SK-N-SH (cell line): ENCODE data around the gene MTHFD1L. TPM values are rescaled to one million over a fixed set of nuclear protein-coding genes. Genes with fewer than 3 reads are reported as not detected.

Source experiments
- CTCF ChIA-PET: fragments of 300-600, 350-600 bp; formaldehyde crosslinking; extraction: SDS; loops from one replicate; lab custom pipeline; 2021; lab: Yijun Ruan, JAX
- POLR2A ChIA-PET: fragments of 350-600 bp; sonication (Branson Sonifier 250); formaldehyde crosslinking; extraction: SDS; loops from one replicate; lab custom pipeline; 2020; ENCODE audit warnings: antibody characterized with exemption, inconsistent platforms; lab: Yijun Ruan, JAX
- DNase-seq: peaks from one replicate; pipeline ENCODE4 v3.0.0; 2012
- H2AFZ ChIP-seq: fragments of 200-600 bp; sonication (generic); 2 replicates; pipeline ENCODE4 v1.8.1; 2016; ENCODE audit warnings: antibody characterized with exemption, mild to moderate bottlenecking, low read depth
- H3F3A ChIP-seq: fragments of 200-600 bp; sonication (generic); replicated peaks from 2 replicates; pipeline ENCODE3; 2016; ENCODE audit warnings: antibody characterized with exemption, mild to moderate bottlenecking; ENCODE audit not compliant: insufficient read depth
- H3K27ac ChIP-seq, 2 experiments: fragments of 200-500 bp in 1 of 2; fragments of 200-600 bp in 1 of 2; sonication (Bioruptor generic) in 1 of 2; sonication (generic), shearing (Covaris generic) in 1 of 2; 2 replicates each; pipeline versions ENCODE4 v1.5.1 to v1.6.1; 2014 to 2016; ENCODE audit warnings: low read depth in 2 of 2, inconsistent platforms in 1 of 2, low read length in 1 of 2, mild to moderate bottlenecking in 1 of 2, mixed read lengths in 1 of 2
- H3K27me3 ChIP-seq: fragments of 200-600 bp; sonication (generic), shearing (Covaris generic); 2 replicates; pipeline ENCODE4 v1.6.1; 2016; ENCODE audit warnings: mixed run types; ENCODE audit not compliant: insufficient read depth
- H3K36me3 ChIP-seq, 2 experiments: fragments of 200-500 bp in 1 of 2; fragments of 200-600 bp in 1 of 2; sonication (Bioruptor generic) in 1 of 2; sonication (generic) in 1 of 2; replicated peaks in 1 of 2; 2 replicates each; pipeline versions ENCODE3 to v1.5.1; 2014 to 2016; ENCODE audit warnings: low read length in 1 of 2, mild to moderate bottlenecking in 1 of 2; ENCODE audit not compliant: insufficient read depth in 2 of 2, control insufficient read depth in 1 of 2
- H3K4me1 ChIP-seq, 2 experiments: fragments of 200-500 bp in 1 of 2; fragments of 200-600 bp in 1 of 2; sonication (Bioruptor generic) in 1 of 2; sonication (generic), shearing (Covaris generic) in 1 of 2; 2 replicates each; pipeline versions ENCODE4 v1.5.1 to v1.6.1; 2014 to 2016; ENCODE audit warnings: low read depth in 1 of 2, low read length in 1 of 2, mixed run types in 1 of 2; ENCODE audit not compliant: insufficient read depth in 2 of 2, control insufficient read depth in 1 of 2
- H3K4me2 ChIP-seq: fragments of 200-600 bp; sonication (generic), shearing (Covaris generic); 2 replicates; pipeline ENCODE4 v1.6.1; 2017; ENCODE audit warnings: mixed run types
- H3K4me3 ChIP-seq, 2 experiments: fragments of 200-500 bp in 1 of 2; fragments of 200-600 bp in 1 of 2; sonication (Bioruptor generic) in 1 of 2; sonication (generic), shearing (Covaris generic) in 1 of 2; 2 replicates each; pipeline versions ENCODE4 v1.5.1 to v1.8.1; 2014 to 2016; ENCODE audit warnings: low read depth in 2 of 2, inconsistent platforms in 1 of 2, low read length in 1 of 2, mild to moderate bottlenecking in 1 of 2, mixed read lengths in 1 of 2, moderate library complexity in 1 of 2
- H3K79me2 ChIP-seq: fragments of 200-600 bp; sonication (generic); 2 replicates; pipeline ENCODE4 v1.8.1; 2017; ENCODE audit warnings: mild to moderate bottlenecking; ENCODE audit not compliant: insufficient read depth
- H3K9ac ChIP-seq: fragments of 200-600 bp; sonication (generic); 2 replicates; pipeline ENCODE4 v1.6.1; 2017; ENCODE audit warnings: mixed run types
- H3K9me2 ChIP-seq: fragments of 200-600 bp; sonication (generic); 2 replicates; pipeline ENCODE4 v1.6.1; 2017; ENCODE audit warnings: mixed run types
- H3K9me3 ChIP-seq: fragments of 200-600 bp; sonication (generic); 2 replicates; pipeline ENCODE4 v1.6.1; 2017; ENCODE audit warnings: mixed run types, mild to moderate bottlenecking, moderate library complexity
- H4K20me1 ChIP-seq: fragments of 200-600 bp; sonication (generic); 2 replicates; pipeline ENCODE4 v1.6.1; 2017; ENCODE audit warnings: mild to moderate bottlenecking, mixed run types; ENCODE audit not compliant: insufficient read depth
- EZH2phosphoT487 ChIP-seq: fragments of 200-600 bp; sonication (generic); IDR thresholded peaks from 2 replicates; pipeline ENCODE4 v1.6.1; 2017; ENCODE audit warnings: low read depth, mixed run types, mild to moderate bottlenecking, antibody characterized with exemption, moderate library complexity, borderline replicate concordance
- FOSL2 ChIP-seq: IDR thresholded peaks from 2 replicates; pipeline ENCODE4 v1.4.0; 2012; ENCODE audit warnings: low read depth, mild to moderate bottlenecking, moderate library complexity, borderline replicate concordance
- FOXM1 ChIP-seq: IDR thresholded peaks from 2 replicates; pipeline ENCODE4 v1.4.0; 2012; ENCODE audit warnings: low read depth, mild to moderate bottlenecking
- GABPA ChIP-seq: IDR thresholded peaks from 2 replicates; pipeline ENCODE4 v1.4.0; 2012; ENCODE audit warnings: low read depth, mild to moderate bottlenecking
- MXI1 ChIP-seq: IDR thresholded peaks from 2 replicates; pipeline ENCODE4 v1.6.1; 2012; ENCODE audit warnings: mild to moderate bottlenecking, low read depth, low read length, improper control_type of control experiment
- NFIC ChIP-seq: IDR thresholded peaks from 2 replicates; pipeline ENCODE4 v1.4.0; 2012; ENCODE audit warnings: borderline replicate concordance
- POLR2AphosphoS5 ChIP-seq: IDR thresholded peaks from 2 replicates; pipeline ENCODE4 v1.6.1; 2012; ENCODE audit warnings: low read depth, low read length
- RCOR1 ChIP-seq: fragments of 150-350 bp; IDR thresholded peaks from 2 replicates; pipeline ENCODE4 v1.6.1; 2017; ENCODE audit warnings: antibody characterized with exemption, low read length
- SIN3A ChIP-seq: IDR thresholded peaks from 2 replicates; pipeline ENCODE4 v1.6.1; 2012; ENCODE audit warnings: low read depth, mild to moderate bottlenecking, low read length, moderate library complexity, borderline replicate concordance
- TAF1 ChIP-seq: IDR thresholded peaks from 2 replicates; pipeline ENCODE4 v1.6.1; 2012; ENCODE audit warnings: low read depth, mild to moderate bottlenecking, low read length, moderate library complexity, borderline replicate concordance
- TCF12 ChIP-seq: IDR thresholded peaks from 2 replicates; pipeline ENCODE4 v1.4.0; 2012
- TEAD4 ChIP-seq: IDR thresholded peaks from 2 replicates; pipeline ENCODE4 v1.4.0; 2012; ENCODE audit warnings: mild to moderate bottlenecking, borderline replicate concordance; ENCODE audit not compliant: insufficient read depth
- USF1 ChIP-seq: IDR thresholded peaks from 2 replicates; pipeline ENCODE4 v1.4.0; 2012; ENCODE audit warnings: low read depth, borderline replicate concordance
- YY1 ChIP-seq: IDR thresholded peaks from 2 replicates; pipeline ENCODE4 v1.4.0; 2012; ENCODE audit warnings: low read depth, mild to moderate bottlenecking
- WGBS: methylation state at CpG from one replicate; pipeline ENCODE4 v1.1.6; 2017; ENCODE audit warnings: low lambda C conversion rate; 5-methylcytosine and 5-hydroxymethylcytosine counted together
- polyA plus RNA-seq, 3 experiments: library from polyadenylated mRNA; depleted of rRNA; stranded (reverse); fragments of >200 nt; gene quantifications; 2 replicates each; pipeline ENCODE4 v1.2.3, GENCODE V29; 2012
- TF ChIP-seq, protein P1 (sequence below): fragments of 200-600 bp; sonication (generic); IDR thresholded peaks from 2 replicates; pipeline ENCODE4 v1.6.1; 2017; ENCODE audit warnings: antibody characterized with exemption, mild to moderate bottlenecking, moderate library complexity
- TF ChIP-seq, protein P2 (sequence below): IDR thresholded peaks from 2 replicates; pipeline ENCODE4 v1.6.1; 2012; ENCODE audit warnings: mild to moderate bottlenecking, low read depth, low read length, moderate library complexity
- TF ChIP-seq, protein P3 (sequence below): IDR thresholded peaks from 2 replicates; pipeline ENCODE4 v1.4.0; 2012; ENCODE audit warnings: low read depth, borderline replicate concordance
- TF ChIP-seq, protein P4 (sequence below): IDR thresholded peaks from 2 replicates; pipeline ENCODE4; 2012

Gene MTHFD1L
- polyA plus RNA-seq, 1 of the 3 experiments (the other 2 are of a cell fraction) = 37.0 TPM

DNA sequence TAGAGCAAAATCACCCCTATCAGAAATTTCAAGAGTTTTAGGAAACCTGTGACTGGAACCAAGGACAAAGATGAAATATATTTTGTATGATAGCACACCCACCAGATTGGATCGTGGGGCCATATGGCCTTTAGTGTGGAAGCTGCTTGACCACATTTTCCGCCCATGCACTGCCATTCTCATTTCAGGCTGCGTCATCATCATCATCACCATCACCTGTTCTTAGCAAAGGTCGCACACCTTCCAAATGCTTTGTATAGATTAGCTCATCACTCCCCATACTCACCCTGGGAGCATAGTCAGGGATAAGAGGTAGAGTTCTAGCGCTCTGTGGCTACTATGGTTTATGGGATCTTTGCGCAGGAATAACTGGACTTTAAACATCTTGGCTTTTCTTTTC is 185.7 kb downstream of the MTHFD1L start (continued):
- TF ChIP-seq, protein P1, sequence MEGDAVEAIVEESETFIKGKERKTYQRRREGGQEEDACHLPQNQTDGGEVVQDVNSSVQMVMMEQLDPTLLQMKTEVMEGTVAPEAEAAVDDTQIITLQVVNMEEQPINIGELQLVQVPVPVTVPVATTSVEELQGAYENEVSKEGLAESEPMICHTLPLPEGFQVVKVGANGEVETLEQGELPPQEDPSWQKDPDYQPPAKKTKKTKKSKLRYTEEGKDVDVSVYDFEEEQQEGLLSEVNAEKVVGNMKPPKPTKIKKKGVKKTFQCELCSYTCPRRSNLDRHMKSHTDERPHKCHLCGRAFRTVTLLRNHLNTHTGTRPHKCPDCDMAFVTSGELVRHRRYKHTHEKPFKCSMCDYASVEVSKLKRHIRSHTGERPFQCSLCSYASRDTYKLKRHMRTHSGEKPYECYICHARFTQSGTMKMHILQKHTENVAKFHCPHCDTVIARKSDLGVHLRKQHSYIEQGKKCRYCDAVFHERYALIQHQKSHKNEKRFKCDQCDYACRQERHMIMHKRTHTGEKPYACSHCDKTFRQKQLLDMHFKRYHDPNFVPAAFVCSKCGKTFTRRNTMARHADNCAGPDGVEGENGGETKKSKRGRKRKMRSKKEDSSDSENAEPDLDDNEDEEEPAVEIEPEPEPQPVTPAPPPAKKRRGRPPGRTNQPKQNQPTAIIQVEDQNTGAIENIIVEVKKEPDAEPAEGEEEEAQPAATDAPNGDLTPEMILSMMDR = no peak
- TF ChIP-seq TEAD4 (no peak), POLR2AphosphoS5 (no peak), MXI1 (no peak), SIN3A (no peak)
- TF ChIP-seq, protein P2, sequence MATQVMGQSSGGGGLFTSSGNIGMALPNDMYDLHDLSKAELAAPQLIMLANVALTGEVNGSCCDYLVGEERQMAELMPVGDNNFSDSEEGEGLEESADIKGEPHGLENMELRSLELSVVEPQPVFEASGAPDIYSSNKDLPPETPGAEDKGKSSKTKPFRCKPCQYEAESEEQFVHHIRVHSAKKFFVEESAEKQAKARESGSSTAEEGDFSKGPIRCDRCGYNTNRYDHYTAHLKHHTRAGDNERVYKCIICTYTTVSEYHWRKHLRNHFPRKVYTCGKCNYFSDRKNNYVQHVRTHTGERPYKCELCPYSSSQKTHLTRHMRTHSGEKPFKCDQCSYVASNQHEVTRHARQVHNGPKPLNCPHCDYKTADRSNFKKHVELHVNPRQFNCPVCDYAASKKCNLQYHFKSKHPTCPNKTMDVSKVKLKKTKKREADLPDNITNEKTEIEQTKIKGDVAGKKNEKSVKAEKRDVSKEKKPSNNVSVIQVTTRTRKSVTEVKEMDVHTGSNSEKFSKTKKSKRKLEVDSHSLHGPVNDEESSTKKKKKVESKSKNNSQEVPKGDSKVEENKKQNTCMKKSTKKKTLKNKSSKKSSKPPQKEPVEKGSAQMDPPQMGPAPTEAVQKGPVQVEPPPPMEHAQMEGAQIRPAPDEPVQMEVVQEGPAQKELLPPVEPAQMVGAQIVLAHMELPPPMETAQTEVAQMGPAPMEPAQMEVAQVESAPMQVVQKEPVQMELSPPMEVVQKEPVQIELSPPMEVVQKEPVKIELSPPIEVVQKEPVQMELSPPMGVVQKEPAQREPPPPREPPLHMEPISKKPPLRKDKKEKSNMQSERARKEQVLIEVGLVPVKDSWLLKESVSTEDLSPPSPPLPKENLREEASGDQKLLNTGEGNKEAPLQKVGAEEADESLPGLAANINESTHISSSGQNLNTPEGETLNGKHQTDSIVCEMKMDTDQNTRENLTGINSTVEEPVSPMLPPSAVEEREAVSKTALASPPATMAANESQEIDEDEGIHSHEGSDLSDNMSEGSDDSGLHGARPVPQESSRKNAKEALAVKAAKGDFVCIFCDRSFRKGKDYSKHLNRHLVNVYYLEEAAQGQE = no peak

- Histone ChIP-seq H2AFZ (no peak overlapping the region), H3K4me1 (peaks cover 0 to 19% of the 10 kb centered on the region in 2 experiments; a peak in 2 of 4 replicates), H3K4me2 (no peak overlapping the region), H3K27me3 (no peaks in the 10 kb centered on the region), H3K4me3 (no peak overlapping the region), H3K36me3 (peaks cover 9 to 18% of the 10 kb centered on the region in 2 experiments), H4K20me1 (no peaks in the 10 kb centered on the region), H3K27ac (no peak overlapping the region; a peak in 1 of 4 replicates), H3K79me2 (peaks cover 3% of the 10 kb centered on the region; the same call in 1 of the 2 replicates), H3K9me2 (no peaks in the 10 kb centered on the region), H3K9ac (no peak overlapping the region), H3K9me3 (no peaks in the 10 kb centered on the region), H3F3A (peaks cover 7% of the 10 kb centered on the region)
- ChIA-PET POLR2A (no interaction called here), CTCF (interaction anchor here (2.2 to 2.4 kb wide), 2 partner anchors 38 to 272 kb away, joined by 7 to 12 read pairs; no protein-coding TSS in a partner anchor)
- TF ChIP-seq TCF12 (no peak), NFIC (no peak), FOSL2 (no peak), FOXM1 (no peak), USF1 (no peak), EZH2phosphoT487 (no peak), GABPA (no peak), POLR2AphosphoS5 (no peak), RCOR1 (no peak), YY1 (no peak), TAF1 (no peak), MXI1 (no peak)
- TF ChIP-seq, protein P1 = no peak
- TF ChIP-seq, protein P3, sequence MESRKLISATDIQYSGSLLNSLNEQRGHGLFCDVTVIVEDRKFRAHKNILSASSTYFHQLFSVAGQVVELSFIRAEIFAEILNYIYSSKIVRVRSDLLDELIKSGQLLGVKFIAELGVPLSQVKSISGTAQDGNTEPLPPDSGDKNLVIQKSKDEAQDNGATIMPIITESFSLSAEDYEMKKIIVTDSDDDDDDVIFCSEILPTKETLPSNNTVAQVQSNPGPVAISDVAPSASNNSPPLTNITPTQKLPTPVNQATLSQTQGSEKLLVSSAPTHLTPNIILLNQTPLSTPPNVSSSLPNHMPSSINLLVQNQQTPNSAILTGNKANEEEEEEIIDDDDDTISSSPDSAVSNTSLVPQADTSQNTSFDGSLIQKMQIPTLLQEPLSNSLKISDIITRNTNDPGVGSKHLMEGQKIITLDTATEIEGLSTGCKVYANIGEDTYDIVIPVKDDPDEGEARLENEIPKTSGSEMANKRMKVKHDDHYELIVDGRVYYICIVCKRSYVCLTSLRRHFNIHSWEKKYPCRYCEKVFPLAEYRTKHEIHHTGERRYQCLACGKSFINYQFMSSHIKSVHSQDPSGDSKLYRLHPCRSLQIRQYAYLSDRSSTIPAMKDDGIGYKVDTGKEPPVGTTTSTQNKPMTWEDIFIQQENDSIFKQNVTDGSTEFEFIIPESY = no peak
- TF ChIP-seq, protein P4, sequence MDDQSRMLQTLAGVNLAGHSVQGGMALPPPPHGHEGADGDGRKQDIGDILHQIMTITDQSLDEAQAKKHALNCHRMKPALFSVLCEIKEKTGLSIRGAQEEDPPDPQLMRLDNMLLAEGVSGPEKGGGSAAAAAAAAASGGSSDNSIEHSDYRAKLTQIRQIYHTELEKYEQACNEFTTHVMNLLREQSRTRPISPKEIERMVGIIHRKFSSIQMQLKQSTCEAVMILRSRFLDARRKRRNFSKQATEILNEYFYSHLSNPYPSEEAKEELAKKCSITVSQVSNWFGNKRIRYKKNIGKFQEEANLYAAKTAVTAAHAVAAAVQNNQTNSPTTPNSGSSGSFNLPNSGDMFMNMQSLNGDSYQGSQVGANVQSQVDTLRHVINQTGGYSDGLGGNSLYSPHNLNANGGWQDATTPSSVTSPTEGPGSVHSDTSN = no peak
- no peak for DNase-seq
- WGBS = 92% methylated on average over 11 of the region's 12 CpGs
These were observed 186.6 kb downstream of the MTHFD1L start for GRCh38 chr6:151052021-151052646.
